GM21367 (cell line): ENCODE results near the gene RASL11B.
A peak's percentile ranks its signal among the peaks of the same experiment; 100 is the strongest.

Source experiments
- ATAC-seq: cut with Tn5 transposase; IDR thresholded peaks from one replicate; pipeline ENCODE4 v1.9.1; 2021; ENCODE audit not compliant: unreplicated experiment

The RASL11B gene

GRCh38 chr4:52911684-52912294 lies 49.7 kb downstream of the RASL11B start:
- ATAC-seq: peak; percentile 77

GRCh38 chr4:52912608-52913007 lies 50.5 kb downstream of the RASL11B start:
- no peak for ATAC-seq

GRCh38 chr4:52914051-52914605 lies 52.0 kb downstream of the RASL11B start:
- ATAC-seq: no peak

- ATAC-seq: no peak
Observed at GRCh38 chr4:52915191-52915590, 53.1 kb downstream of the RASL11B start.

- ATAC-seq: no peak
Observed at GRCh38 chr4:52915730-52916300, 53.7 kb downstream of the RASL11B start.
